Fibroblast of gingiva (primary cell): ENCODE measurements around the gene RNF169.

Experiments
- DNase-seq: peaks from one replicate; pipeline ENCODE4 v3.0.0-alpha.2; 2011; ENCODE audit warnings: low read depth

Gene RNF169, protein sequence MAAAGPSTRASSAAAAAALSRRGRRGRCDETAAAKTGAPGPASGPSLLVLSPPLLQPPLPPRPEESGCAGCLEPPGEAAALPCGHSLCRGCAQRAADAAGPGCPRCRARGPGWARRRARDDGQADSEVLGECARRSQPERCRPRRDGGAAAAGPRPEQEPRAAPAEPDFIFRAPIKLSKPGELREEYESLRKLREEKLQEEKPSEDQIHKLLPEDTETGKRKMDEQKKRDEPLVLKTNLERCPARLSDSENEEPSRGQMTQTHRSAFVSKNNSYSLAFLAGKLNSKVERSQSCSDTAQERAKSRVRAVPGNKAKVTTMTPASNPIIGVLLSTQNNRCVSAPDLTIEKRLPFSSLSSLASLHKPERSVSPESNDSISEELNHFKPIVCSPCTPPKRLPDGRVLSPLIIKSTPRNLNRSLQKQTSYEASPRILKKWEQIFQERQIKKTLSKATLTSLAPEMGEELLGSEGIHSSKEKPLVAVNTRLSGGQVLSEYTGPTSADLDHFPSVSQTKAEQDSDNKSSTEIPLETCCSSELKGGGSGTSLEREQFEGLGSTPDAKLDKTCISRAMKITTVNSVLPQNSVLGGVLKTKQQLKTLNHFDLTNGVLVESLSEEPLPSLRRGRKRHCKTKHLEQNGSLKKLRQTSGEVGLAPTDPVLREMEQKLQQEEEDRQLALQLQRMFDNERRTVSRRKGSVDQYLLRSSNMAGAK

DNA sequence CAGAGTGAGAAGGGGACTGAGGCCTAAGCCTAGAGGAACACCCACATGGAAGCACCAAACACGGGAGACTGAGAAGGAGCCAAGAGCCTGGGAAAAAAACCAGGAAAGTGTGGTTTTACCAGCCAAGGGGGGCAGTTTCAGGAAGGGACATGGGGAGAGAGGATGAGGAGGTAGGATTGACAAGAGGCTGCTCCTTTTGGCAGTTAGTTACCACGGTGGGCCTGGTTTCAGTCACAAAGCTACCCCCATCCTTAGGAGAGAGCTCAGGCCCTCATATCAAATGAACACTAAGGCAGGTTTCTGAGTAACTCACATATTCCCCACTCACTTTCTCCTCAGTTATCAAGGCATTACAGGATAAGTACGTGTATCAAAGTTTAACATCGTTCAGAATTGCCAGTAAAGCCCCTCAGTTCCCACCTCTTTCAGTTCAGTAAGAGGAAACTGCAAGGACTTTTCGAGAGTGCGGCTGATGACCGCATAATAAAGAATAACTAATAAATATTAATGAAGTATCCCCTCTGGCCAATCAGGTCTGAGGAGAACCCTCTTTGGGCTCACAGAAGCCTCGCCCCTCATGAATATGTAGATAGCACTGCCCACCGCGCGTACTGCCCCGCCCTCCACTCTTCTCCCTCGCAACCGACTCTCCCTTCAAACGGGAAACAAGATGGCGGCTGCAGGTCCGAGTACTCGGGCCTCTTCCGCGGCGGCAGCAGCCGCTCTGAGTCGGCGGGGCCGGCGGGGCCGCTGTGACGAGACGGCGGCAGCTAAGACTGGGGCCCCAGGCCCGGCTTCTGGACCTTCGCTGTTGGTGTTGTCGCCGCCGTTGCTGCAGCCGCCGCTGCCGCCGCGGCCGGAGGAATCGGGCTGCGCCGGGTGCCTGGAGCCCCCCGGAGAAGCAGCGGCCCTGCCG, at the start of gene RNF169:
Gene RNF169, plus strand, starts transcription at position 639 of the 916 bp plus-strand sequence. Its CDS starts 32 bp downstream, at position 671.
- DNase-seq: peak; percentile 94

DNA sequence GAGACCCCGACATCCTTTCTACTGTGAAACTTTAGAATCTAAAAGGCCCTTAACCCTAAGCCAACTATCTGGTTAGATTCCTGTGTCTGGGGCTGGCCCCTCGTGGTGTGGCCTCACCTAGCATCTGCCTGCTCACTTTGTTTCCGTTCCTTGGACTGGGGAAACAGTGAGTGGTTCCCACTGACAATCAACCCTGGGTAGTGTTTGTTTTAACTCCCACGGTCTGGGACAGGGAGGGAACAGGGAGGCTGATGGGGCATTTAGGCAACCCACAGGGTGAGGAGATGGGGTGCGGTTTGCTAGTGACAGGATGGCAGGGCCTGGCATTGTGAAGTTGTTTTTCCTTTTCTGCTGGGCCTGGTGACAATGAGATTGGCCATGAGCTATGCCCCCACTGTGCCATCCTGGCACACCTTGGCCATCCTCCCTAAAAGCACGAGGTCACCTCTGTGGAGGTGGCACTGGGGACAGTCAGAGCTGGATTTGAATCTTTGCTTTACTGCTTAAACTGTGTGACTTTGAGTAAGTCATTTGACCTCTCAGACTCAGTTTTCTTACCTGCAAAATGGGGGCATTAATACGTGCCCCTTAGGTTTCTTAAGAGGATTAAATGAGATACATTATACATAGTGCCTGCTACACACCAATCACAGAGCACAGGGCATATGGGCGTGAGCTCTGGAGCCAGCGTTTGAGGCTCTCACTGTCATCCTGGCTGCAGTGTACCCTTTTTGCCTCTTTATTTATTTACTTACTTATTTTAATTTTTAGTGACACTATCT, 48.8 kb upstream of the RNF169 start:
- DNase-seq: no peak

DNA sequence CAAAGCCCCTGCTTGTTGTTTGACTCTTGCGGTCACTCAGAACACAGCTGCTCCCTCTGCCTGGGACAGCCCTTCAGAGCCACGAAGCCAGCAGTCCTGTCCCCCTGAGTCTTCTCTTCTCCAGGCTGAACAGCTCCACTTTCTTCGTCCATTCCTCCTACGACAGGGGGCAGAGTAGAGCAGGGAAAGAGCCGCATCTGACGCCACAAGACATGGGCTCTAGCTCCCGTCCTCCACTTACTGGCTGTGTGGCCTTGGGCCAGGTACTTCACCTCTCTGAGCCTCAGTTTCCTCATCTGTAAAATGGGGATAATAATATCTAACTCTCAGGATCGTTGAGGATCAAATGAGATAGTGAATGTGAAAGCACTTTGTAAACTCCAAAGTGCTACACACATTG, 47.3 kb upstream of the RNF169 start:
- DNase-seq: no peak

DNA sequence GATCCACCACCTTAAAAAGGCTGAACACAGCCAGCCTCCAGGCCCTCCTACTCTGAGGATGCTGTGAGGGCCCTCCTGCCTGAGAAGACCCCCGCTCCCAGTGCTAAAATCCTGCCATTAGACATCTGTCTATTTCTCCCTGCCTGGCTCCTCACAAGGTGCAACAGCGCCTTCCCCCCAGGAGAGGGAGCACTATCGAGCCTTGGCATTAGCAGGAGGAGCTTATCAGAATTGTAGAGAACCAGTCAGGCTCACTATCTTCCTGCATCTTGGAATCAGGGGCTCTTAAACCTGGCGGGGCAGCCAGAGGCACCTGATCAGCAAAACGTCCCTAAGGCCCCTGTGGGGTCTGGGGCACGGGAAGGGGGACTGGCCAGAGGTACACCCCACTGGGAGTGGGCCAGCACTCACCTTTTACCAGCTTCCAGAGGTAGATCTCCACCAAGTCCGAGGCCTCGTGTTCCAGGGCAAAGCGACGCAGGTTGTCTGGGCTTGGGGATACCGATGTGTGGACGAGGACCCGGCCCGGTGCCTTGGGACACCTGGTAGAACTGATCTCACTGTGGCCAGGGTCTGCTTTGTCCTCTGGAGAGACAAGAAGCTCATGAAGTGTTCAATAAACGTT, 46.2 kb upstream of the RNF169 start:
- peak; percentile 58 for DNase-seq

DNA sequence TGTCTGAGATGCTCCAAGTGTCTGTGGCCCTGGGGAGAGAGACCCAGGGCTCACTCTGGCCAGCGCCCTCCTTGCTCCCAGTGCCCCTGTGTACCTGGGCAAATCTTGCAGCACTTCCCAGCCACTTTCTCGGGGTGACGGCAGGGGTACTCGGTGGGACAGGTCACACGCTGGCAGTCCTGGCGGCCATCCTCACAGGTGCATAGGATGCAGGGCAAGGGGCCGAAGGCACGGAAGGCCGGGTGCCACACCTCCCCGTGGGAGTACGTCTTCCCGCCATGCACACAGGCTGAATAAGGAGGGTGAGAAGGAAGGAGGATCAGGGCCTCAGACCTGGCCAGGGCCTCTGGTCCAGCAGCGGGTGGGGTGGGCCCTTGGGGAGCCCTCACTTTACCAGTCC, 45.4 kb upstream of the RNF169 start:
- DNase-seq: no peak

DNA sequence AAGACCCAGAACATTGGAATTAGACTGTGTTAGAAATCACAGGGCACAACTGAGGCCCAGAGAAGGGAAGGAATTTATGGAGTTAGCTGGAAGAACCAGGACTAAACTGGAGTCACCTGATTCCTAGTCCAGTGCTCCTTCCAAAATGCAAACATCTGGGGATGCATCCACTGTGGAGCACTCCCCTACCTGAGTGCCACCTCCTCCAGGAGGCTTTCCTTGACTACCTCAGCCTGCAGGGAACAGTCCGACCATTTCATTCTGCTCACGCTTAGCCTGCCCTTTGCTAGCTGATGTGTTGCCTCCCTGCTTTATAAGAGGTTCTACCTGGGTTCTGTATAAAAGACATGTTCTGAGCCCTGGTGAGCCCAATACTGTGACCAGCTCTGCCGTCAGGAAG, 41.5 kb upstream of the RNF169 start:
- DNase-seq: no peak

DNA sequence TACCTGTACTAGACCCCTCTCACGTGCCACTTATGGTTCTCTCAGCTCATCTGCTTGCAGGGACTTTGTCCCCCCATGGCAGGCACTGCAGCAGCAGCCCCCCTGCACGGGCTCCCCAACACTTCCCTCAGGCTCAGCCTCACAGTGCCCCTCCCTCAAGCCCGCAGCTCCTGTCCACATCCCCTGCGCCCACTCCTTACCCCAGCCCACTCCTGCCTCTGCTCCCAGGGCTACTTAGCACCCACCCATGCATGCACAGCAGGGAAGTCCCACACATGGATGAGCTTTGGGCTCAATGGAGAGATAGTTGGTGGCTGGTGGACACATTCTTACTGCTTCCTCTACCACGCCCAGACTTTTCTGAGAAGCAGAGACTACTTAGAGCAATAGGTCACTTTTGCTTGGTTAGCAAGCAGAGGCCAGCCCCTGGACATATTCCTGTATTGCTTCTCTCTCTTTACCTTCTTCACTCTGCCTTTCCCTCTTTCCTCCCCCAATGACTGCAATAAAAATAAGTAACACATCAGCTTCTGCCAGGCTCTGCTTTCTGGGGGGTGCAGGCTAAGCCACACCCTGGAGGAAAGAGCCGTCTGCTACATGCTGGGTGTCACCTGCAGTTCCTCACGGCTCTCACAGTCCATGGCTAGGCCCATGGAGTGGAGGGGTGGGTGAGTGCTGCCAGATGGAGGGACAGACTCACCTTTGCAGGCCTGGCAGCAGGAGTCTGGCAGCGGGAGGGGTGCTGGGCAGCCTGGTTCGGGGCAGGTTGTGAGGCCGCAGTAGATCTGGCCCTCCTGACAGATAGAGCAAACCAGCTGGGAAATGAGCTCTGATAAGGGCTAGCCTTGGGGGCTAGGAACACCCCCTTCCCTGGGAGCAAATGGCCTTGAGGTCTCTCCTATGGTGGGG, 40.8 kb upstream of the RNF169 start:
- no peak for DNase-seq

DNA sequence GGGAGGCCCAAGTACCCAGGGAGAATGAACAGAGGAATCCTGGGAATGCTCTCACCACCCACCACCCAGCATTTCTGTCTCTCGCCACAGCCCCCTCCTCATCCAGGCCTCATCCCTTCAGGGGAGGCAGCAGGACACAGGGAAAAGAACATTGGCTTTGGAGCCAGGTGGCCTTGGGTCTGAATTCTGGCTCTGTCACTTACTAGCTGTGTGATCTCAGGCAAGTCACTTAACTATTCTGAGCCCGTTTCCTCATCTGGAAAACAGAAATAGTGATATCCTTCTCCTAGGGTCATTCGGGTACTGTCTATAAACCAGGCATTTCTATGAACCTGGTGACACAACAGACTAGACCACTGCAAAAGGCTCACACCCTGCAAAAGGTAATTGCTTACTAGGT, 39.5 kb upstream of the RNF169 start:
- DNase-seq: no peak

DNA sequence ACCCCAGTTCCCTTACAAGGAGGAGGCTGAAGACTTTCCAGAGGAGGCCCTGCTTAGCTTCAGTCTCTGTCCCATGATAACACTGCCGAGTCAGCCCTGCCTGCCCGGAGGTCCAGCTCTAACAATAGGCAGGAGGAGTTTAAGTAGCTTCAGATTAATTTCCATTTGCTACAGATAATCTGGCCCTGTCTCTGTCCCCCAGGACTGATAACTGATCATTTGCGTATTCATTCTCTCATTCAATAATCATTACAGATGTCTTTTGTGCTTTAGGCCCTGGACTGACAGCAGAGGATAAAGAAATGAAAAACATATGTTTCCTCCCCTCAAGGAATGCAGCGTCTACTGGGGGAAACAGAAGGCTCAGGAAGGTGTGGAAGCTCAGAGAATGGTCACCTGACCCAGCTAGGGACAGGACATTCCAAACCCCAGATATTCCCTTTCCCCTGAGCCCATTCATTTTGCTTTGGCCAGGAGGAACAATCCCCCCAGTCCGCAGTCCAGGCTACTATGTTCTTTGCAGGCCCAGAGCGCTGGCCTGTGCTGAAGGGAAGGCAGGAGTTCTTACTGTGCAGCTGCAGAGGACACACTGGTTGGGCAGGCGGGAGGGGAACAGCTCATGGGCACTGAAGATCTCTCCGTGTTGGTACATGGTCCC, 38.2 kb upstream of the RNF169 start:
- no peak for DNase-seq

DNA sequence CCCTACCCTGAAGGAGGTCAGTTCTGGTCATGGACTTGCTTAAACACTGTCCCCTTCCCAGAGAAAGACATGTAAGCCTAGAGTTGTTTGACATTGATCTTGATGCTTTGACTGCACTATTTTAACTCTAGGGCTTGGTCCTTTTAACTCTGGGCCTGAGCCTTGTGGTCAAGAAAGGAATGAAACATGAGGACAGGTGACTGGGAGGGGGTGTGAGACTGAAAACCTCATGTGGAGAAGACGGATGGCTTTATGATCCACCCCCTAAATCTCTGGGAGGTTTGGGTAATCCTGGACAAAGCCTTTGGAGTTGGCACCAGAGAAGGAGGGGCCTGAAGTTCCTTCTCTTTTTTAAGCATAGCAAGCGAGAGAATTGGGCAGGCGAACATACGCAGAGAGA, 35.0 kb upstream of the RNF169 start:
- DNase-seq: no peak

DNA sequence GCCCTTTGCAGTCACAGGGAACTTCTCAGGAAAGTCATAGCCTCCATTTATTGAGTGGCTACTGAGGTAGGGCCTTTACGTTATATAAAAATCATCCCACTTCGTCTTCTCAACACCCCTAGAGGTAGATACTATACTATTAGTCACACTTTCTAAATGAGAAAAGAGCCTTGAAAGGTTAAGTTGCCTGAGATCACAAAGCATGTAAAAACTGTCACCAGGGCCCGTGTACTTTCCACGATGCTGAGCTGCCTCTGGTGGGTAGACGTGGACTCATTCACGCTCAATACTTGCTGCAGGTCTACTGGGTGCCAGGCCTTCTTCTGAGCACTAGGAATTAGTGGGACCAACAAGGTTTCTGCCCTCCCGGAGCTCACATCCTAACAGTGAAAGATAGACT, 33.7 kb upstream of the RNF169 start:
- no peak for DNase-seq

DNA sequence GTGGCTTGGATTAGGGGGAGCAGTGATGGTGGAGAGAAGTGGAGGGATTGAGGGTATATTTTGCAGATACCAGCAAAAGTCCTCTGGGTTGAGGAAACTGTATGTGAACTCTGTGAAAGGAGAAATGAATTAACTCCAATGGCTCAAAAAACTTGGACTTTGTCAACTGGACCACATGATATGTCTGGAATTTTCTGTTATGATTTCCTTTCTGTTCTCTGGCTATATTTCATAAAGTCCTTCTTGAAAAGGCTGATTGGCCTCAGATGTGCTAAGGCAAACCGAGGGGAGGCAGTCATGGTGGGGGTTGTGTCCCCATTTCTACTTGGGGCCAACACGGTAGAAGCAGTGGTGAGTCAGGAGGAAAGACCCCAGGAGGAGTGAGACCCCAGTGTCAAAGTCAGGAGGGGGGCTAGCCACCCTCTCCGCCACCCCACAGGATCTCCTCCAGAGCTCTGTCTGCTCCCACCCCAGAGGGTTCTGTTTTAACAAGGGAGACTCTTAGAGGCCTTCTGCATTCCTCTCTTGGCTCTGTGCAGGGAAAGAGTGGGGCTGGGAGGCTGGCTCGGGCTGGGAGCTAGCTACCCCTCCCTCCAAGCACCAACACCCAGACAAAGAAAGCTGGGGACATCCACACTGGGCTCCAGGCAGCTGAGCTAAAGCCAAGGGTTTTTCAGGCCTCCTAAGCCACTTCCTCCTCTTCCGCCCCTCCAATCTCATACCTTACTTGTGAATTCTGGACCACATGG, 31.3 kb upstream of the RNF169 start:
- DNase-seq: no peak

DNA sequence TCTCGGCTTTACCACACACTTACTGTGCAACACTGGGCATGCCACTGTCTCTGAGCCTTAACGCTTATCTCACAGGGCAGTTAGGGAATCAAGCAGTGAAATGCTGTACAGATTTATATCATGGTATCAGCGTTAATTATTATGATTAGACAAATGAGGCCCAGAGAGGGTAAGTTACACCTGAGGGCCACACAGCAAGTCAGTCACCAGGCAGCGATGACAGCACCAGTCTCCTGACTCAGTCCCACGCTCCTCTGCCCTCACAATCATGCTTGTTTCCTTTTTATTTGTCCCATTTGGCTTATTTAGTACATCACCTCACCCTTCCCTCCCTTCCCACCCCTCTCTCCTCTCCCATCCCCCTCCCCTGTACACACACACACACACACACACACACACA, 29.6 kb upstream of the RNF169 start:
- DNase-seq: no peak

DNA sequence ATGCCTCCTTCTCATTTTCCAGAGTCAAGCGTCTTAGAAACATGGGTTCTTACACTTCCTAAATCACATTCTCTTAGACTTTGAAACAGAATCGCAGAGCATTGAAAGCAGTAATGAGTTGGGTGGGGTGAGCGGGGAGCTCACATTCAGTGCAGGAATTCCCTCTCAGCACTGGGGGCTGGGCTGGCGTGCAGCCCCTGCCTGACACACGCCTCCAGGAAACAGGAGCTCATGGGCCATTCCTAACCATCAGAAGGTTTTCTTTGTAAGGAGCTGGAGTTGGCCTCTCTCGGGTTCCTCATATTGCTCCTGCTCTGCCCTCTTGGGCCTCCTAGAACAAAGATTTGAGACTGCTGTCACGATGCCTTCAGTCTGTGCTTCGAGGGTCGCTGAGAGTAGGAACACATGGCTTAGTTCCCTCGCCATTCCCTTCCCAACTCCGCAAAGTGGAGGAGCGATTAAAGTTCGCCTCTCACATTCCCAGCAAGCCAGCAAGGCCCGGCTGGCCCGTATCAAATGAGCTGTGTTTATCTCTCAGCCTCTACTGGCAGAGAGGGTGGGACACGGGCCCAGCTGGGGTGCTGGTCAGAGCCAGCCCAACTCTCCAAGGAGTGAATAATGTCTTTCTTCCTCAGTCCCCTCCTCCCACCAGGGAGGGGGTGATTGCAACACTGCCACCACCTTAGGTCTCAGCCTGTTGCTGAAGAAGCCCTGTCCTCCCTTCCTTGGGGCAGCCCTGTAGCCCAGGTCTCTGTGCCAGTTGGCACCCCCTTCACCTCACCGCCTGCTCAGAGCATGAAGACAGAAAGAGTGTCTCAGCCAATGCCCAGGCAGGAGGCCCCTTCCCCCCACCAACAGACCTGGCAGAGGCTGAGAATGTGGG, 27.8 kb upstream of the RNF169 start:
- DNase-seq: peak; percentile 56

DNA sequence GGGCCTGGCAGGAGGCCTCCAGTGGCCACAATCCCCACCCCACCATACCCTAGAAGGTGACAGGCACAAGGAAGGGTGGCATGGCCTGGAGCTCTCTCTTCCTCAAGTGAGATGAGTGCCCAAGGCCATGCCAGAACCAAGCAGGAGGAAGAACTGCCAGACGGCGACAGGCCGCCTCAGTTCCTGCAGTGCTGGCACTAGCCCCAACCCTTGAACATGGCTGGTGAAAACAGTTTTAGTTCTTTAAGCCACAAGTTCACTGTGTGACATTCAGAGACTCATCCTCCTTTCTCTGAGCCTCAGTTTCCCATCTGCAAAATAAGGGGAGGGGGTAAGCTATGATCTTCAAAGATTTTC, 27.2 kb upstream of the RNF169 start:
- DNase-seq: no peak

DNA sequence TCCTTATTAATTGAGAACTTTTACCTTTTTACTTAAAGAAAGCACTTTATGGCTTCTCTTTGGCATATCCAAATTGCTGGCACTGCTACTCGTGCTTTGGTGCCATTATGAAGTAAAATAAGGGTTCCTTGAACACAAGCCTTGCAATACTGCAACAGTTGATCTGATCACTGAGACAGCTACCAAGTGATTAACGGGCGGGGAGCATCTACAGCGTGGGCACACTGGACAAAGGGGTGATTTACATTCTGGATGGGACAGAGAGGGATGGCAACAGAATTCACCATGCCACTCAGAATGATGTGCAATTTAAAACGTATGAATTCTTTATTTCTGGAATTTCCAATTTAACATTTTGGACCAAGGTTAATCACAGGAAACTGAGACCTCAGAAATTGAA, 25.1 kb upstream of the RNF169 start:
- DNase-seq: no peak

DNA sequence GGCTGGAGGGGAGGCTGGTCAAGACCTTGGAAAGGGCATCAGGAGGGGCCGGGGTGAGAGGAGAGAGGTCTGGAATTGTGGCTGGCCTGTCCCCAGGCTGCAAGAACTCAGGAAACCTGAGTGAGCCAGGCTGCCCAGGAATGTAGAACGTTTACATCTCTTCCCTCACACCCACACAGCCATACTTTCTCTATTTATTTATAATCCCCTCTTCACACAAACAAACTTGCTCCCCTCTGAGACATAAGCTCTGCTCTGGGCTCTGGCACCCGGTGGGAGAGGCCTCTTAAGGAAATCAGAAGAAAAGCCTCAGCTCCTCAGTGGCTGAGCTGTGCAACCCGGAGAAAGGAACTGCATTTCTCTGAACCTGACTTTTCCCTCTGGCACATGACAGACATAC, 22.9 kb upstream of the RNF169 start:
- no peak for DNase-seq
